Endothelial cell of umbilical vein (primary cell): ENCODE measurements around the gene GSDME. TPM values are rescaled to one million over a fixed set of nuclear protein-coding genes. Genes with fewer than 3 reads are reported as not detected.

Experiments used
- BruUV-seq: library from RNA; stranded (reverse); fragments of 400-500 nt; replicated peaks from 2 replicates; lab custom pipeline; 2021; lab: Mats Ljungman, UMichigan
- CTCF ChIA-PET: fragments of 300-600, 350-600 bp; sonication (Branson Sonifier 250); formaldehyde crosslinking; loops from one replicate; lab custom pipeline; 2021; ENCODE audit warnings: antibody characterized with exemption, inconsistent platforms; lab: Charles Lee
- POLR2A ChIA-PET: fragments of 300-600, 350-600 bp; sonication (Branson Sonifier 250); formaldehyde crosslinking; loops from one replicate; lab custom pipeline; 2021; ENCODE audit warnings: antibody characterized with exemption, inconsistent platforms; lab: Charles Lee
- DNase-seq: peaks from one replicate; pipeline ENCODE4 v3.0.0-alpha.2; 2011; ENCODE audit warnings: low read depth, low spot score
- FAIRE-seq: peaks from 2 replicates; lab custom pipeline; 2011; peaks lifted over from hg19 to GRCh38; lab: Jason Lieb, UNC
- H2AFZ ChIP-seq: 2 replicates; pipeline ENCODE4 v1.6.0; 2012; ENCODE audit warnings: low read depth, low read length, control low read depth, inconsistent platforms
- H3K27ac ChIP-seq: 2 replicates; pipeline ENCODE4 v1.5.1; 2011; ENCODE audit warnings: low read depth, mild to moderate bottlenecking, control low read depth, low read length, moderate library complexity; ENCODE audit not compliant: insufficient read depth
- H3K27me3 ChIP-seq, 2 experiments: 2 replicates each; pipeline versions ENCODE4 v1.6.0 to v1.6.1; 2011; ENCODE audit warnings: low read length in 2 of 2, mixed read lengths in 1 of 2; ENCODE audit not compliant: control insufficient read depth in 2 of 2, insufficient read depth in 2 of 2
- H3K36me3 ChIP-seq, 2 experiments: 2 replicates in 1 of 2; 3 replicates in 1 of 2; pipeline ENCODE4 v1.5.1; 2011; ENCODE audit warnings: low read length in 2 of 2, mild to moderate bottlenecking in 1 of 2, moderate library complexity in 1 of 2; ENCODE audit not compliant: control insufficient read depth in 2 of 2, insufficient read depth in 2 of 2; ENCODE audit errors: extremely low read depth in 1 of 2
- H3K4me1 ChIP-seq: 3 replicates; pipeline ENCODE4 v1.5.1; 2011; ENCODE audit warnings: mild to moderate bottlenecking, low read length; ENCODE audit not compliant: control insufficient read depth, insufficient read depth; ENCODE audit errors: extremely low read depth
- H3K4me2 ChIP-seq: 2 replicates; pipeline ENCODE4 v1.6.1; 2011; ENCODE audit warnings: low read length, control low read depth, mixed read lengths; ENCODE audit not compliant: insufficient read depth
- H3K4me3 ChIP-seq, 3 experiments: fragments of 200-600 bp in 1 of 3; sonication (generic), shearing (Covaris generic) in 1 of 3; replicated peaks in 1 of 3; 2 replicates each; pipeline ENCODE4 v1.5.1; 2011 to 2016; ENCODE audit warnings: control low read depth in 3 of 3, low read length in 3 of 3, mild to moderate bottlenecking in 2 of 3, inconsistent platforms in 1 of 3, low read depth in 1 of 3, moderate library complexity in 1 of 3; ENCODE audit not compliant: insufficient read depth in 1 of 3
- H3K79me2 ChIP-seq: 2 replicates; pipeline ENCODE4 v1.6.0; 2012; ENCODE audit warnings: low read length, inconsistent platforms; ENCODE audit not compliant: control insufficient read depth, insufficient read depth
- H3K9ac ChIP-seq: replicated peaks from 2 replicates; pipeline ENCODE3; 2011; ENCODE audit warnings: low read length, control low read depth; ENCODE audit not compliant: insufficient read depth; ENCODE audit errors: extremely low read depth
- H3K9me1 ChIP-seq: replicated peaks from 3 replicates; pipeline ENCODE4 v1.6.0; 2011; ENCODE audit warnings: mild to moderate bottlenecking, low read length; ENCODE audit not compliant: control insufficient read depth, insufficient read depth; ENCODE audit errors: extremely low read depth
- H3K9me3 ChIP-seq: replicated peaks from 2 replicates; pipeline ENCODE4 v1.5.1; 2012; ENCODE audit warnings: low read length, inconsistent platforms; ENCODE audit not compliant: control insufficient read depth, insufficient read depth
- H4K20me1 ChIP-seq: replicated peaks from 2 replicates; pipeline ENCODE3; 2011; ENCODE audit warnings: mild to moderate bottlenecking, low read length; ENCODE audit not compliant: control insufficient read depth, insufficient read depth; ENCODE audit errors: extremely low read depth
- EZH2 ChIP-seq: IDR thresholded peaks from 2 replicates; pipeline ENCODE4 v1.6.1; 2012; ENCODE audit warnings: borderline replicate concordance, low read depth, mild to moderate bottlenecking, moderate library complexity, low read length, inconsistent platforms; ENCODE audit not compliant: severe bottlenecking
- GATA2 ChIP-seq: IDR thresholded peaks from 2 replicates; pipeline ENCODE4 v1.7.0; 2011; ENCODE audit warnings: low read depth, mild to moderate bottlenecking, moderate library complexity, mixed read lengths, low read length; ENCODE audit not compliant: insufficient read length, insufficient read depth
- JUN ChIP-seq: IDR thresholded peaks from 2 replicates; pipeline ENCODE4 v1.6.1; 2011; ENCODE audit warnings: borderline replicate concordance, low read depth; ENCODE audit not compliant: insufficient read length, insufficient read depth
- MAX ChIP-seq: IDR thresholded peaks from 2 replicates; pipeline ENCODE4 v1.6.1; 2011; ENCODE audit not compliant: insufficient read depth, insufficient read length
- MYC ChIP-seq: IDR thresholded peaks from one replicate; pipeline ENCODE4 v1.6.1; 2011; ENCODE audit warnings: mild to moderate bottlenecking, low read depth, low read length
- POLR2AphosphoS5 ChIP-seq: IDR thresholded peaks from 2 replicates; pipeline ENCODE4 v1.6.1; 2012; ENCODE audit warnings: low read depth, mild to moderate bottlenecking, control low read depth, low read length, moderate library complexity; ENCODE audit not compliant: insufficient read depth
- dilution Hi-C: fragments of 300-500 bp; cut with MboI; formaldehyde crosslinking; loops from one replicate; pipeline ENCODE4 v1.15.0; 2019; ENCODE audit warnings: low sequenced_read_pairs; ENCODE audit not compliant: extremely low pct_ligation_motif_present
- intact Hi-C: fragments of 100-400 bp; cut with micrococcal nuclease; formaldehyde crosslinking; loops from one replicate; pipeline ENCODE4 v1.10.0; 2022
- polyA plus RNA-seq, 4 experiments: library from polyadenylated mRNA; depleted of rRNA in 3 of 4; stranded (reverse) in 3 of 4; unstranded in 1 of 4; fragments of >200 nt; gene quantifications; 2 replicates each; pipeline versions ENCODE4 v1.2.1 to v1.2.3, GENCODE V29; 2011 to 2012; ENCODE audit warnings: missing spikeins in 1 of 4
- total RNA-seq: library from RNA; stranded (reverse); gene quantifications from 2 replicates; pipeline ENCODE4 v1.2.3, GENCODE V29; 2021
- TF ChIP-seq, protein P1 (sequence below), 2 donors: IDR thresholded peaks; 1 replicate in 1 of 2; 2 replicates in 1 of 2; pipeline ENCODE4 v1.5.1; 2011; ENCODE audit warnings: low read length in 2 of 2, mild to moderate bottlenecking in 2 of 2, moderate library complexity in 2 of 2, control low read depth in 1 of 2, inconsistent platforms in 1 of 2, low read depth in 1 of 2; ENCODE audit not compliant: insufficient read depth in 1 of 2; ENCODE audit errors: extremely low read depth in 1 of 2

Gene GSDME
- total and polyA plus RNA-seq, 2 donors (not counting 3 experiments of a cell fraction or from before 2014, with no cell fraction given) = 21.1 to 23.4 TPM

GRCh38 chr7:24690251-24690650 is 67.0 kb downstream of the GSDME start:
- Histone ChIP-seq H4K20me1 (no peaks in the 10 kb centered on the region), H3K27ac (no peak overlapping the region), H3K27me3 (no peaks in the 10 kb centered on the region), H3K36me3 (no peaks in the 10 kb centered on the region), H3K9me1 (no peaks in the 10 kb centered on the region), H3K9me3 (no peaks in the 10 kb centered on the region), H3K4me1 (no peaks in the 10 kb centered on the region), H3K4me3 (no peak overlapping the region), H2AFZ (no peak overlapping the region), H3K4me2 (no peak overlapping the region), H3K79me2 (no peaks in the 10 kb centered on the region), H3K9ac (no peak overlapping the region)
- FAIRE-seq (no peak), DNase-seq (no peak)
- TF ChIP-seq EZH2 (no peak), JUN (no peak), MYC (no peak), GATA2 (no peak), POLR2AphosphoS5 (no peak), MAX (no peak)
- TF ChIP-seq, protein P1, sequence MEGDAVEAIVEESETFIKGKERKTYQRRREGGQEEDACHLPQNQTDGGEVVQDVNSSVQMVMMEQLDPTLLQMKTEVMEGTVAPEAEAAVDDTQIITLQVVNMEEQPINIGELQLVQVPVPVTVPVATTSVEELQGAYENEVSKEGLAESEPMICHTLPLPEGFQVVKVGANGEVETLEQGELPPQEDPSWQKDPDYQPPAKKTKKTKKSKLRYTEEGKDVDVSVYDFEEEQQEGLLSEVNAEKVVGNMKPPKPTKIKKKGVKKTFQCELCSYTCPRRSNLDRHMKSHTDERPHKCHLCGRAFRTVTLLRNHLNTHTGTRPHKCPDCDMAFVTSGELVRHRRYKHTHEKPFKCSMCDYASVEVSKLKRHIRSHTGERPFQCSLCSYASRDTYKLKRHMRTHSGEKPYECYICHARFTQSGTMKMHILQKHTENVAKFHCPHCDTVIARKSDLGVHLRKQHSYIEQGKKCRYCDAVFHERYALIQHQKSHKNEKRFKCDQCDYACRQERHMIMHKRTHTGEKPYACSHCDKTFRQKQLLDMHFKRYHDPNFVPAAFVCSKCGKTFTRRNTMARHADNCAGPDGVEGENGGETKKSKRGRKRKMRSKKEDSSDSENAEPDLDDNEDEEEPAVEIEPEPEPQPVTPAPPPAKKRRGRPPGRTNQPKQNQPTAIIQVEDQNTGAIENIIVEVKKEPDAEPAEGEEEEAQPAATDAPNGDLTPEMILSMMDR (IDR thresholded peaks at IDR 0.05; ENCODE audit: extremely low read depth in 1 of 2, insufficient read depth in 1 of 2, low read depth in 1 of 2, low read length in 2 of 2) = no peak
- intact Hi-C loops = no loop called here
- CTCF ChIA-PET = no interaction called here
- POLR2A ChIA-PET = no interaction called here
- BruUV-seq = no TSS peak
- dilution Hi-C loops = no loop called here
